Caco-2 (cell line): ENCODE results near the gene GFRA1. TPM values are rescaled to one million over a fixed set of nuclear protein-coding genes. Genes with fewer than 3 reads are reported as not detected.

Source experiments
- BruUV-seq: library from RNA; stranded (reverse); fragments of 400-500 nt; replicated peaks from 2 replicates; lab custom pipeline; 2021; lab: Mats Ljungman, UMichigan
- CTCF ChIA-PET: fragments of 300-600 bp; sonication (Branson Sonifier 250); formaldehyde crosslinking; loops from one replicate; lab custom pipeline; 2022; ENCODE audit warnings: antibody characterized with exemption; lab: Charles Lee
- POLR2A ChIA-PET: fragments of 300-600 bp; sonication (Branson Sonifier 250); formaldehyde crosslinking; loops from one replicate; lab custom pipeline; 2022; ENCODE audit warnings: antibody characterized with exemption; lab: Charles Lee
- DNase-seq, 2 experiments: peaks; one replicate each; pipeline versions ENCODE4 v3.0.0 to v3.0.0-alpha.2; 2020 to 2022
- H3K27me3 ChIP-seq: replicated peaks from 2 replicates; pipeline ENCODE4 v1.6.0; 2011; ENCODE audit warnings: low read length; ENCODE audit not compliant: control insufficient read depth, insufficient read depth
- H3K36me3 ChIP-seq: 2 replicates; pipeline ENCODE4 v1.5.1; 2011; ENCODE audit warnings: low read length; ENCODE audit not compliant: control insufficient read depth, insufficient read depth
- H3K4me1 ChIP-seq: fragments of 250-450 bp; sonication (Bioruptor Pico); 2 replicates; pipeline ENCODE4 v1.5.1; 2020; ENCODE audit warnings: mild to moderate bottlenecking
- H3K4me3 ChIP-seq: 2 replicates; pipeline ENCODE4 v1.5.1; 2011; ENCODE audit warnings: low read depth, mild to moderate bottlenecking, control low read depth, low read length
- H3K9me3 ChIP-seq: fragments of 250-450 bp; sonication (Bioruptor Pico); 2 replicates; pipeline ENCODE4 v1.5.1; 2020; ENCODE audit warnings: mild to moderate bottlenecking, moderate library complexity
- H3K27ac Mint-ChIP-seq: one replicate; pipeline ENCODE4 v1.8.0; 2022; ENCODE audit warnings: mixed read lengths; ENCODE audit not compliant: unreplicated experiment
- H3K27me3 Mint-ChIP-seq: one replicate; pipeline ENCODE4 v1.8.0; 2022; ENCODE audit warnings: mixed read lengths; ENCODE audit not compliant: insufficient read depth, unreplicated experiment
- H3K36me3 Mint-ChIP-seq: one replicate; pipeline ENCODE4 v1.8.0; 2022; ENCODE audit warnings: mild to moderate bottlenecking, mixed read lengths; ENCODE audit not compliant: insufficient read depth, unreplicated experiment
- H3K4me1 Mint-ChIP-seq: one replicate; pipeline ENCODE4 v1.8.0; 2022; ENCODE audit warnings: low read depth, mixed read lengths; ENCODE audit not compliant: unreplicated experiment
- H3K4me3 Mint-ChIP-seq: one replicate; pipeline ENCODE4 v1.8.0; 2022; ENCODE audit warnings: mild to moderate bottlenecking, moderate library complexity, mixed read lengths; ENCODE audit not compliant: unreplicated experiment
- H3K9me3 Mint-ChIP-seq: one replicate; pipeline ENCODE4 v1.8.0; 2022; ENCODE audit warnings: mixed read lengths; ENCODE audit not compliant: unreplicated experiment
- CTCF ChIP-seq, 2 experiments: fragments of 200-600 bp in 1 of 2; IDR thresholded peaks; 1 replicate in 1 of 2; 2 replicates in 1 of 2; pipeline versions ENCODE4 v1.5.1 to v1.8.0; 2011 to 2022; ENCODE audit warnings: antibody characterized with exemption in 1 of 2, control low read depth in 1 of 2, inconsistent platforms in 1 of 2, low read depth in 1 of 2, low read length in 1 of 2, mild to moderate bottlenecking in 1 of 2, moderate library complexity in 1 of 2; ENCODE audit not compliant: insufficient read depth in 1 of 2, severe bottlenecking in 1 of 2, unreplicated experiment in 1 of 2
- intact Hi-C: fragments of 100-400 bp; cut with micrococcal nuclease; formaldehyde crosslinking; loops from one replicate; pipeline ENCODE4 v1.10.0; 2022; ENCODE audit not compliant: unreplicated experiment
- total RNA-seq: library from RNA; stranded (reverse); gene quantifications from 2 replicates; pipeline ENCODE4 v1.2.3, GENCODE V29; 2022

The GFRA1 gene
- total RNA-seq, 1 experiment from 2014 or later = not detected

GRCh38 chr10:116260599-116260998 is 12.4 kb downstream of the GFRA1 start:
- Histone ChIP-seq H3K9me3 (no peaks in the 10 kb centered on the region), H3K4me1 (no peaks in the 10 kb centered on the region), H3K4me3 (no peak overlapping the region), H3K27me3 (no peaks in the 10 kb centered on the region; the same call in 1 of the 2 replicates), H3K36me3 (no peaks in the 10 kb centered on the region)
- no peaks in the 10 kb centered on the region for H3K36me3 Mint-ChIP-seq
- DNase-seq = no peak
- H3K4me1 Mint-ChIP-seq = no peaks in the 10 kb centered on the region
- POLR2A ChIA-PET = no interaction called here
- intact Hi-C loops = no loop called here
- peaks cover 6% of the 10 kb centered on the region for H3K27me3 Mint-ChIP-seq
- H3K9me3 Mint-ChIP-seq = no peaks in the 10 kb centered on the region
- CTCF ChIA-PET = no interaction called here
- BruUV-seq = no TSS peak
- H3K27ac Mint-ChIP-seq = no peak overlapping the region
- H3K4me3 Mint-ChIP-seq = no peak overlapping the region
- no peak for TF ChIP-seq CTCF (IDR thresholded peaks at IDR 0.05; ENCODE audit: insufficient read depth in 1 of 2, low read depth in 1 of 2, low read length in 1 of 2, severe bottlenecking in 1 of 2, unreplicated experiment in 1 of 2)

- no peak for TF ChIP-seq CTCF (IDR thresholded peaks at IDR 0.05; ENCODE audit: insufficient read depth in 1 of 2, low read depth in 1 of 2, low read length in 1 of 2, severe bottlenecking in 1 of 2, unreplicated experiment in 1 of 2)
- Mint-ChIP-seq H3K4me1 (no peaks in the 10 kb centered on the region), H3K27me3 (peaks cover 9% of the 10 kb centered on the region), H3K9me3 (no peaks in the 10 kb centered on the region), H3K27ac (no peak overlapping the region), H3K4me3 (no peak overlapping the region), H3K36me3 (no peaks in the 10 kb centered on the region)
- no peaks in the 10 kb centered on the region for H3K4me1 ChIP-seq
- no TSS peak for BruUV-seq
- no peaks in the 10 kb centered on the region for H3K36me3 ChIP-seq
- DNase-seq = no peak
- intact Hi-C loops = no loop called here
- H3K4me3 ChIP-seq = no peak overlapping the region
- ChIA-PET CTCF (no interaction called here), POLR2A (no interaction called here)
- no peaks in the 10 kb centered on the region for H3K9me3 ChIP-seq
- no peaks in the 10 kb centered on the region; the same call in 1 of the 2 replicates for H3K27me3 ChIP-seq
Measured at GRCh38 chr10:116259638-116260037, 13.4 kb downstream of the GFRA1 start.

- Mint-ChIP-seq H3K27me3 (peaks cover 11% of the 10 kb centered on the region), H3K36me3 (no peaks in the 10 kb centered on the region), H3K27ac (no peak overlapping the region), H3K4me3 (no peak overlapping the region), H3K9me3 (no peaks in the 10 kb centered on the region), H3K4me1 (no peaks in the 10 kb centered on the region)
- Histone ChIP-seq H3K9me3 (no peaks in the 10 kb centered on the region), H3K4me3 (no peak overlapping the region), H3K36me3 (no peaks in the 10 kb centered on the region), H3K27me3 (no peaks in the 10 kb centered on the region; the same call in 1 of the 2 replicates), H3K4me1 (no peaks in the 10 kb centered on the region)
- no peak for TF ChIP-seq CTCF (IDR thresholded peaks at IDR 0.05; ENCODE audit: insufficient read depth in 1 of 2, low read depth in 1 of 2, low read length in 1 of 2, severe bottlenecking in 1 of 2, unreplicated experiment in 1 of 2)
- BruUV-seq = no TSS peak
- no peak for DNase-seq
- ChIA-PET POLR2A (no interaction called here), CTCF (no interaction called here)
- intact Hi-C loops = no loop called here
Measured at GRCh38 chr10:116257785-116258184, 15.2 kb downstream of the GFRA1 start.
